Stimulated activated CD4-positive, alpha-beta T cell treated with anti-CD3 and anti-CD28 coated beads, Interleukin-4, amount 100 ng/mL, for 24 hours (primary cell): ENCODE data around the gene G0S2.
A peak's percentile ranks its signal among the peaks of the same experiment; 100 is the strongest.

ENCODE experiments used
- DNase-seq: peaks from one replicate; pipeline ENCODE4 v3.0.0-alpha.2; 2020

The G0S2 gene

GRCh38 chr1:209674957-209675564 lies at the start of gene G0S2:
Gene G0S2, plus strand, starts transcription at chr1:209675412. Its CDS starts 273 bp downstream, at chr1:209675685.
- peak; percentile 41 for DNase-seq

- no peak for DNase-seq
These were observed 49.4 kb upstream of the G0S2 start for GRCh38 chr1:209625791-209626285.

GRCh38 chr1:209626346-209627026 lies 48.7 kb upstream of the G0S2 start:
- no peak for DNase-seq

- no peak for DNase-seq
These were observed 48.0 kb upstream of the G0S2 start for GRCh38 chr1:209627027-209627731.

GRCh38 chr1:209627732-209628196 lies 47.4 kb upstream of the G0S2 start:
- DNase-seq: peak; percentile 84

- no peak for DNase-seq
These were observed 46.5 kb upstream of the G0S2 start for GRCh38 chr1:209628618-209629299.

GRCh38 chr1:209629621-209630382 lies 45.4 kb upstream of the G0S2 start:
- DNase-seq: no peak

- no peak for DNase-seq
These were observed 44.6 kb upstream of the G0S2 start for GRCh38 chr1:209630383-209631225.

GRCh38 chr1:209633335-209633997 lies 41.7 kb upstream of the G0S2 start:
- no peak for DNase-seq

- no peak for DNase-seq
These were observed 41.0 kb upstream of the G0S2 start for GRCh38 chr1:209634005-209634737.

GRCh38 chr1:209635850-209636249 lies 39.4 kb upstream of the G0S2 start:
- DNase-seq: no peak

- no peak for DNase-seq
These were observed 33.4 kb upstream of the G0S2 start for GRCh38 chr1:209641832-209642172.

GRCh38 chr1:209642816-209643215 lies 32.4 kb upstream of the G0S2 start:
- DNase-seq: no peak

GRCh38 chr1:209643285-209644020 lies 31.8 kb upstream of the G0S2 start:
- DNase-seq: no peak

GRCh38 chr1:209645574-209646452 lies 29.4 kb upstream of the G0S2 start:
- no peak for DNase-seq

- DNase-seq: no peak
These were observed 28.7 kb upstream of the G0S2 start for GRCh38 chr1:209646558-209646957.

- no peak for DNase-seq
These were observed 28.1 kb upstream of the G0S2 start for GRCh38 chr1:209647156-209647555.

GRCh38 chr1:209648346-209648745 lies 26.9 kb upstream of the G0S2 start:
- no peak for DNase-seq
